ENCODE measurements around the gene HSD17B12.

GRCh38 chr11:43845816-43846215 lies 165.3 kb downstream of the HSD17B12 start:
- TF ChIP-seq, protein P1, sequence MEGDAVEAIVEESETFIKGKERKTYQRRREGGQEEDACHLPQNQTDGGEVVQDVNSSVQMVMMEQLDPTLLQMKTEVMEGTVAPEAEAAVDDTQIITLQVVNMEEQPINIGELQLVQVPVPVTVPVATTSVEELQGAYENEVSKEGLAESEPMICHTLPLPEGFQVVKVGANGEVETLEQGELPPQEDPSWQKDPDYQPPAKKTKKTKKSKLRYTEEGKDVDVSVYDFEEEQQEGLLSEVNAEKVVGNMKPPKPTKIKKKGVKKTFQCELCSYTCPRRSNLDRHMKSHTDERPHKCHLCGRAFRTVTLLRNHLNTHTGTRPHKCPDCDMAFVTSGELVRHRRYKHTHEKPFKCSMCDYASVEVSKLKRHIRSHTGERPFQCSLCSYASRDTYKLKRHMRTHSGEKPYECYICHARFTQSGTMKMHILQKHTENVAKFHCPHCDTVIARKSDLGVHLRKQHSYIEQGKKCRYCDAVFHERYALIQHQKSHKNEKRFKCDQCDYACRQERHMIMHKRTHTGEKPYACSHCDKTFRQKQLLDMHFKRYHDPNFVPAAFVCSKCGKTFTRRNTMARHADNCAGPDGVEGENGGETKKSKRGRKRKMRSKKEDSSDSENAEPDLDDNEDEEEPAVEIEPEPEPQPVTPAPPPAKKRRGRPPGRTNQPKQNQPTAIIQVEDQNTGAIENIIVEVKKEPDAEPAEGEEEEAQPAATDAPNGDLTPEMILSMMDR (IDR thresholded peaks at IDR 0.05), result no peak
- TF ChIP-seq POLR2A (IDR thresholded peaks at IDR 0.05), result no peak
